ENCODE results near the gene NOP16.

DNA sequence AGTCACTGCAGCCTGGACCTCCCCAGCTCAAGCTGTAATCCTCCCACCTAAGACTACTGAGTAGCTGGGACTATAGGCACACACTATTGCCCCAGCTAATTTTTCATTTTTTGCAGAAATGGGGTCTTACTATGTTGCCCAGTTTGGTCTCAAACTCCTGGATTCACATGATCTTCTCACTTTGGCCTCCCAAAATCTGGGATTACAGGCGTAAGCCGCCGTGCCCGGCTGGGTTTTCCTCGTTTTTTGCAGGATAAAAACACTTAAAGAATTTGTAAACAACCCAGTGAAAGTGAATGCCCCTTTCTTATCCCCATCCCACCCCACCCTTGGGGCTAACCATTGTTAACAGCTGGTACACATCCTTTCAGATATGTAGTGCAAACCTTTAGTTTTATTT lies 20.2 kb upstream of the NOP16 start:
- TF ChIP-seq, protein P1, sequence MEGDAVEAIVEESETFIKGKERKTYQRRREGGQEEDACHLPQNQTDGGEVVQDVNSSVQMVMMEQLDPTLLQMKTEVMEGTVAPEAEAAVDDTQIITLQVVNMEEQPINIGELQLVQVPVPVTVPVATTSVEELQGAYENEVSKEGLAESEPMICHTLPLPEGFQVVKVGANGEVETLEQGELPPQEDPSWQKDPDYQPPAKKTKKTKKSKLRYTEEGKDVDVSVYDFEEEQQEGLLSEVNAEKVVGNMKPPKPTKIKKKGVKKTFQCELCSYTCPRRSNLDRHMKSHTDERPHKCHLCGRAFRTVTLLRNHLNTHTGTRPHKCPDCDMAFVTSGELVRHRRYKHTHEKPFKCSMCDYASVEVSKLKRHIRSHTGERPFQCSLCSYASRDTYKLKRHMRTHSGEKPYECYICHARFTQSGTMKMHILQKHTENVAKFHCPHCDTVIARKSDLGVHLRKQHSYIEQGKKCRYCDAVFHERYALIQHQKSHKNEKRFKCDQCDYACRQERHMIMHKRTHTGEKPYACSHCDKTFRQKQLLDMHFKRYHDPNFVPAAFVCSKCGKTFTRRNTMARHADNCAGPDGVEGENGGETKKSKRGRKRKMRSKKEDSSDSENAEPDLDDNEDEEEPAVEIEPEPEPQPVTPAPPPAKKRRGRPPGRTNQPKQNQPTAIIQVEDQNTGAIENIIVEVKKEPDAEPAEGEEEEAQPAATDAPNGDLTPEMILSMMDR (IDR thresholded peaks at IDR 0.05; ENCODE audit: insufficient read depth, low read depth, low read length) = no peak
- no peak for TF ChIP-seq EZH2 (IDR thresholded peaks at IDR 0.05; ENCODE audit: insufficient read depth, low read length)
